ENCODE data around the gene ANO4.

Gene ANO4

GRCh38 chr12:100767950-100768349, 26.6 kb upstream of the ANO4 start:
- Histone ChIP-seq H3K4me2 (ENCODE audit: low read depth, low read length) (no peak overlapping the region), H3K9me3 (replicated peaks; ENCODE audit: insufficient read depth, low read length) (no peaks in the 10 kb centered on the region), H3K4me1 (ENCODE audit: low read length) (no peaks in the 10 kb centered on the region), H3K36me3 (replicated peaks; ENCODE audit: insufficient read depth, low read length) (no peaks in the 10 kb centered on the region), H4K20me1 (ENCODE audit: insufficient read depth, low read length) (no peaks in the 10 kb centered on the region), H3K9me2 (replicated peaks; ENCODE audit: insufficient read depth, low read length) (no peaks in the 10 kb centered on the region), H3K9ac (ENCODE audit: low read length) (no peak overlapping the region), H3K79me2 (ENCODE audit: low read length) (no peaks in the 10 kb centered on the region), H3K4me3 (ENCODE audit: low read length) (no peak overlapping the region), H3K27ac (ENCODE audit: low read length) (no peak overlapping the region), H2AFZ (ENCODE audit: low read length) (no peak overlapping the region), H3K27me3 (replicated peaks; ENCODE audit: insufficient read depth, low read length) (no peaks in the 10 kb centered on the region), H3F3A (ENCODE audit: insufficient read depth, low read length) (no peaks in the 10 kb centered on the region)
- TF ChIP-seq CTCF (IDR thresholded peaks at IDR 0.05; ENCODE audit: low read length): no peak
- TF ChIP-seq EZH2 (optimal IDR thresholded peaks at IDR 0.05; ENCODE audit: low read depth, low read length): no peak
- no peak for TF ChIP-seq EZH2phosphoT487 (IDR thresholded peaks at IDR 0.05; ENCODE audit: low read length)
- DNase-seq: no peak

- Histone ChIP-seq H3K9me2 (replicated peaks; ENCODE audit: insufficient read depth, low read length) (no peaks in the 10 kb centered on the region), H3K4me3 (ENCODE audit: low read length) (no peak overlapping the region), H3K36me3 (replicated peaks; ENCODE audit: insufficient read depth, low read length) (no peaks in the 10 kb centered on the region), H3K9ac (ENCODE audit: low read length) (no peak overlapping the region), H2AFZ (ENCODE audit: low read length) (no peak overlapping the region), H3K27me3 (replicated peaks; ENCODE audit: insufficient read depth, low read length) (no peaks in the 10 kb centered on the region), H3K9me3 (replicated peaks; ENCODE audit: insufficient read depth, low read length) (no peaks in the 10 kb centered on the region), H3K79me2 (ENCODE audit: low read length) (no peaks in the 10 kb centered on the region), H3K27ac (ENCODE audit: low read length) (no peak overlapping the region), H3F3A (ENCODE audit: insufficient read depth, low read length) (no peaks in the 10 kb centered on the region), H3K4me1 (ENCODE audit: low read length) (no peaks in the 10 kb centered on the region), H3K4me2 (ENCODE audit: low read depth, low read length) (no peak overlapping the region), H4K20me1 (ENCODE audit: insufficient read depth, low read length) (no peaks in the 10 kb centered on the region)
- TF ChIP-seq EZH2 (optimal IDR thresholded peaks at IDR 0.05; ENCODE audit: low read depth, low read length) (no peak), CTCF (IDR thresholded peaks at IDR 0.05; ENCODE audit: low read length) (no peak), EZH2phosphoT487 (IDR thresholded peaks at IDR 0.05; ENCODE audit: low read length) (no peak)
- no peak for DNase-seq
Measured at GRCh38 chr12:100778967-100779590, 15.5 kb upstream of the ANO4 start.

DNA sequence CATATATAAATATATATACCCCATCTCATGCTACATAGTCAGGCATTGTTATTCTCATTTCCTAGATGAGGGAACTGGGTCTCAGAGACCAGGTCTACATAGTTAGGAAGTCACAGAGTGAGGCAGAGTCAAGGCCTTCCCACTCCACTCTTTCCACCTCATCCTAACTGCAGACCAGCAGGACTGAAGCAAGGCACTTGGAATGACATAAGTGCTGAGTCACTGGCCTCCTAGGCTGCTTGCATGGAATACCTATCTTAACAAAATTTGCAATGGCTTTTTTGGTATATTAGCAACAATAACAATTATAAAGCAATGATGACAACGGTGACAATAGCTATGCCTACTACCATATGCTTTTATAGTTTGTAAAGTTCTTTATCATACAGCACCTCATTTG, 5.4 kb upstream of the ANO4 start:
- H3K27ac ChIP-seq (ENCODE audit: low read length): no peak overlapping the region
- H3K4me2 ChIP-seq (ENCODE audit: low read depth, low read length): no peak overlapping the region
- no peaks in the 10 kb centered on the region for H3F3A ChIP-seq (ENCODE audit: insufficient read depth, low read length)
- no peak overlapping the region for H3K9ac ChIP-seq (ENCODE audit: low read length)
- no peaks in the 10 kb centered on the region for H3K4me1 ChIP-seq (ENCODE audit: low read length)
- H3K27me3 ChIP-seq (replicated peaks; ENCODE audit: insufficient read depth, low read length): no peaks in the 10 kb centered on the region
- no peak for TF ChIP-seq EZH2phosphoT487 (IDR thresholded peaks at IDR 0.05; ENCODE audit: low read length)
- TF ChIP-seq EZH2 (optimal IDR thresholded peaks at IDR 0.05; ENCODE audit: low read depth, low read length): no peak
- no peak for TF ChIP-seq CTCF (IDR thresholded peaks at IDR 0.05; ENCODE audit: low read length)
- no peak overlapping the region for H2AFZ ChIP-seq (ENCODE audit: low read length)
- no peaks in the 10 kb centered on the region for H3K79me2 ChIP-seq (ENCODE audit: low read length)
- H3K36me3 ChIP-seq (replicated peaks; ENCODE audit: insufficient read depth, low read length): no peaks in the 10 kb centered on the region
- no peak for DNase-seq
- H4K20me1 ChIP-seq (ENCODE audit: insufficient read depth, low read length): no peaks in the 10 kb centered on the region
- H3K9me2 ChIP-seq (replicated peaks; ENCODE audit: insufficient read depth, low read length): no peaks in the 10 kb centered on the region
- no peaks in the 10 kb centered on the region for H3K9me3 ChIP-seq (replicated peaks; ENCODE audit: insufficient read depth, low read length)
- H3K4me3 ChIP-seq (ENCODE audit: low read length): no peak overlapping the region
